GM23248 (cell line): ENCODE measurements around the gene SLC39A1.

Experiments used
- EZH2 ChIP-seq: fragments of 200-600 bp; sonication (generic); IDR thresholded peaks from 2 replicates; pipeline ENCODE4 v1.6.1; 2018; ENCODE audit warnings: antibody characterized with exemption, mild to moderate bottlenecking; ENCODE audit not compliant: insufficient read depth, poor library complexity, severe bottlenecking
- EZH2phosphoT487 ChIP-seq: fragments of 200-600 bp; sonication (generic); IDR thresholded peaks from 2 replicates; pipeline ENCODE4 v1.6.1; 2018; ENCODE audit warnings: antibody characterized with exemption, moderate library complexity, mild to moderate bottlenecking, low read depth; ENCODE audit not compliant: insufficient read depth

GRCh38 chr1:153995202-153995601, 31.9 kb upstream of the SLC39A1 start:
- TF ChIP-seq EZH2phosphoT487 (no peak), EZH2 (no peak)
